Measurements from ENCODE around the gene ANGPTL2. TPM values are rescaled to one million over a fixed set of nuclear protein-coding genes. Genes with fewer than 3 reads are reported as not detected.

ANGPTL2 gene
- total RNA-seq, 2 donors from 2014 or later: 0.10 TPM; not detected in 1

- ATAC-seq (no peak), DNase-seq (no peak)
- no peak overlapping the region for H3K4me3 Mint-ChIP-seq
- H3K4me1 Mint-ChIP-seq: peaks cover 6% of the 10 kb centered on the region
- H3K9me3 ChIP-seq (ENCODE audit: control insufficient read depth, low read length, poor library complexity, severe bottlenecking): no peaks in the 10 kb centered on the region
- no peak overlapping the region for H3K27ac Mint-ChIP-seq
- peaks cover 9% of the 10 kb centered on the region for H3K36me3 Mint-ChIP-seq (ENCODE audit: low read depth)
- H3K27me3 Mint-ChIP-seq: no peaks in the 10 kb centered on the region
Observed at GRCh38 chr9:127129073-127129717, 6.8 kb upstream of the ANGPTL2 start.

- H3K9me3 ChIP-seq (ENCODE audit: control insufficient read depth, low read length, poor library complexity, severe bottlenecking): no peaks in the 10 kb centered on the region
- Mint-ChIP-seq H3K27ac (no peak overlapping the region), H3K4me3 (no peak overlapping the region), H3K4me1 (peaks cover 6% of the 10 kb centered on the region), H3K36me3 (ENCODE audit: low read depth) (peaks cover 9% of the 10 kb centered on the region), H3K27me3 (peaks cover under 1% of the 10 kb centered on the region)
- no peak for DNase-seq
- ATAC-seq: no peak
Observed at GRCh38 chr9:127128341-127129072, 6.1 kb upstream of the ANGPTL2 start.

GRCh38 chr9:127126971-127127370 is 4.5 kb upstream of the ANGPTL2 start:
- DNase-seq (no peak), ATAC-seq (no peak)
- Mint-ChIP-seq H3K4me1 (peaks cover 9% of the 10 kb centered on the region), H3K27me3 (peaks cover 11% of the 10 kb centered on the region), H3K36me3 (ENCODE audit: low read depth) (peaks cover 8% of the 10 kb centered on the region), H3K4me3 (no peak overlapping the region), H3K27ac (no peak overlapping the region)
- H3K9me3 ChIP-seq (ENCODE audit: control insufficient read depth, low read length, poor library complexity, severe bottlenecking): no peaks in the 10 kb centered on the region

- Mint-ChIP-seq H3K27ac (no peak overlapping the region), H3K4me1 (peaks cover 11% of the 10 kb centered on the region), H3K36me3 (ENCODE audit: low read depth) (peaks cover 8% of the 10 kb centered on the region), H3K4me3 (no peak overlapping the region), H3K27me3 (peaks cover 29% of the 10 kb centered on the region)
- no peak for ATAC-seq
- no peak for DNase-seq
- no peaks in the 10 kb centered on the region for H3K9me3 ChIP-seq (ENCODE audit: control insufficient read depth, low read length, poor library complexity, severe bottlenecking)
Observed at GRCh38 chr9:127124792-127125191, 2.4 kb upstream of the ANGPTL2 start.

GRCh38 chr9:127124111-127124531 is 1.7 kb upstream of the ANGPTL2 start:
- peaks cover 33% of the 10 kb centered on the region for H3K27me3 Mint-ChIP-seq
- H3K9me3 ChIP-seq (ENCODE audit: control insufficient read depth, low read length, poor library complexity, severe bottlenecking): no peaks in the 10 kb centered on the region
- DNase-seq (no peak), ATAC-seq (no peak)
- H3K27ac Mint-ChIP-seq: no peak overlapping the region
- peaks cover 8% of the 10 kb centered on the region for H3K36me3 Mint-ChIP-seq (ENCODE audit: low read depth)
- no peak overlapping the region for H3K4me3 Mint-ChIP-seq
- peaks cover 11% of the 10 kb centered on the region for H3K4me1 Mint-ChIP-seq

GRCh38 chr9:127123064-127123890 is 842 bp upstream of the ANGPTL2 start:
- DNase-seq: no peak
- ATAC-seq: no peak
- H3K4me1 Mint-ChIP-seq: peaks cover 11% of the 10 kb centered on the region
- H3K27me3 Mint-ChIP-seq: peaks cover 38% of the 10 kb centered on the region
- no peak overlapping the region for H3K4me3 Mint-ChIP-seq
- H3K9me3 ChIP-seq (ENCODE audit: control insufficient read depth, low read length, poor library complexity, severe bottlenecking): no peaks in the 10 kb centered on the region
- peaks cover 8% of the 10 kb centered on the region for H3K36me3 Mint-ChIP-seq (ENCODE audit: low read depth)
- no peak overlapping the region for H3K27ac Mint-ChIP-seq

- H3K9me3 ChIP-seq (ENCODE audit: control insufficient read depth, low read length, poor library complexity, severe bottlenecking): no peaks in the 10 kb centered on the region
- peaks cover 43% of the 10 kb centered on the region for H3K27me3 Mint-ChIP-seq
- no peak overlapping the region for H3K4me3 Mint-ChIP-seq
- H3K4me1 Mint-ChIP-seq: peaks cover 16% of the 10 kb centered on the region
- ATAC-seq (no peak), DNase-seq (no peak)
- H3K36me3 Mint-ChIP-seq (ENCODE audit: low read depth): peaks cover 8% of the 10 kb centered on the region
- no peak overlapping the region for H3K27ac Mint-ChIP-seq
Observed at GRCh38 chr9:127121628-127122175, 733 bp downstream of the ANGPTL2 start.

- Mint-ChIP-seq H3K4me1 (peaks cover 19% of the 10 kb centered on the region), H3K27ac (no peak overlapping the region), H3K27me3 (peaks cover 43% of the 10 kb centered on the region), H3K4me3 (no peak overlapping the region), H3K36me3 (ENCODE audit: low read depth) (peaks cover 3% of the 10 kb centered on the region)
- no peak for ATAC-seq
- H3K9me3 ChIP-seq (ENCODE audit: control insufficient read depth, low read length, poor library complexity, severe bottlenecking): no peaks in the 10 kb centered on the region
- DNase-seq: no peak
Observed at GRCh38 chr9:127119320-127119709, 3.1 kb downstream of the ANGPTL2 start.

GRCh38 chr9:127118597-127119319 is 3.7 kb downstream of the ANGPTL2 start:
- no peak for ATAC-seq
- Mint-ChIP-seq H3K36me3 (ENCODE audit: low read depth) (peaks cover 3% of the 10 kb centered on the region), H3K27me3 (peaks cover 43% of the 10 kb centered on the region), H3K4me1 (peaks cover 19% of the 10 kb centered on the region), H3K27ac (no peak overlapping the region), H3K4me3 (no peak overlapping the region)
- no peak for DNase-seq
- no peaks in the 10 kb centered on the region for H3K9me3 ChIP-seq (ENCODE audit: control insufficient read depth, low read length, poor library complexity, severe bottlenecking)

- DNase-seq (no peak), ATAC-seq (no peak)
- Mint-ChIP-seq H3K27me3 (peaks cover 37% of the 10 kb centered on the region), H3K4me3 (no peak overlapping the region), H3K27ac (no peak overlapping the region), H3K36me3 (ENCODE audit: low read depth) (peaks cover 3% of the 10 kb centered on the region), H3K4me1 (peaks cover 16% of the 10 kb centered on the region)
- no peaks in the 10 kb centered on the region for H3K9me3 ChIP-seq (ENCODE audit: control insufficient read depth, low read length, poor library complexity, severe bottlenecking)
Observed at GRCh38 chr9:127117801-127118200, 4.6 kb downstream of the ANGPTL2 start.

- H3K9me3 ChIP-seq (ENCODE audit: control insufficient read depth, low read length, poor library complexity, severe bottlenecking): no peaks in the 10 kb centered on the region
- Mint-ChIP-seq H3K36me3 (ENCODE audit: low read depth) (peaks cover 3% of the 10 kb centered on the region), H3K4me3 (no peak overlapping the region), H3K4me1 (peaks cover 15% of the 10 kb centered on the region), H3K27me3 (peaks cover 32% of the 10 kb centered on the region), H3K27ac (peak overlapping the region; percentile 54)
- ATAC-seq (no peak), DNase-seq (no peak)
Observed at GRCh38 chr9:127116957-127117356, 5.5 kb downstream of the ANGPTL2 start.

GRCh38 chr9:127116088-127116726 is 6.2 kb downstream of the ANGPTL2 start:
- DNase-seq: no peak
- Mint-ChIP-seq H3K36me3 (ENCODE audit: low read depth) (peaks cover 4% of the 10 kb centered on the region), H3K4me1 (peaks cover 12% of the 10 kb centered on the region), H3K27me3 (peaks cover 25% of the 10 kb centered on the region), H3K4me3 (no peak overlapping the region), H3K27ac (peak overlapping the region; percentile 54)
- H3K9me3 ChIP-seq (ENCODE audit: control insufficient read depth, low read length, poor library complexity, severe bottlenecking): no peaks in the 10 kb centered on the region
- ATAC-seq: no peak

All from T-helper 17 cell (primary cell).